ENCODE data around the gene TSPAN8. TPM values are rescaled to one million over a fixed set of nuclear protein-coding genes. Genes with fewer than 3 reads are reported as not detected.

Gene TSPAN8
- polyA plus RNA-seq, 1 experiment = not detected

DNA sequence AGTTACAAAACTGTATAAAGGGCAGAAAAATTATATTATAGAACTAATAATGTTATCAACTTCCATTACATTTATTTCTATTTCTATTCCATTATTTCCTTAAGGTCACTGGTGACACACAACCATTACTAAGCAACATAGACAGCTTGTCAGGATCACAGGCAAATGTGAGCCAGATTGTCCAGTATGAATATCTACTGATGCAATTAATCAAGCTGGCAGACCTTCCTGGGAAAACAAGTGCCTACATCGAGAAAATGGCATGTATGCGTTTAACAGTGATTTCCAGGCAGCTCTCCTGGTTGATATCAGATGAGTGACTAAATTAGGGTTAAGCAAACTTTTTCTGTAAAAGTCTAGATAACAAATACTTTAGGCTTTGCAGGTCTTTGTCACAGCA lies 36.9 kb upstream of the TSPAN8 start:
- no peak for DNase-seq (ENCODE audit: low read depth, low spot score)
- no peaks in the 10 kb centered on the region for H3K27me3 ChIP-seq (ENCODE audit: control insufficient read depth, insufficient read depth, low read length)
- H3K27ac ChIP-seq (ENCODE audit: low read depth, low read length) = no peak overlapping the region
- TF ChIP-seq, protein P1, sequence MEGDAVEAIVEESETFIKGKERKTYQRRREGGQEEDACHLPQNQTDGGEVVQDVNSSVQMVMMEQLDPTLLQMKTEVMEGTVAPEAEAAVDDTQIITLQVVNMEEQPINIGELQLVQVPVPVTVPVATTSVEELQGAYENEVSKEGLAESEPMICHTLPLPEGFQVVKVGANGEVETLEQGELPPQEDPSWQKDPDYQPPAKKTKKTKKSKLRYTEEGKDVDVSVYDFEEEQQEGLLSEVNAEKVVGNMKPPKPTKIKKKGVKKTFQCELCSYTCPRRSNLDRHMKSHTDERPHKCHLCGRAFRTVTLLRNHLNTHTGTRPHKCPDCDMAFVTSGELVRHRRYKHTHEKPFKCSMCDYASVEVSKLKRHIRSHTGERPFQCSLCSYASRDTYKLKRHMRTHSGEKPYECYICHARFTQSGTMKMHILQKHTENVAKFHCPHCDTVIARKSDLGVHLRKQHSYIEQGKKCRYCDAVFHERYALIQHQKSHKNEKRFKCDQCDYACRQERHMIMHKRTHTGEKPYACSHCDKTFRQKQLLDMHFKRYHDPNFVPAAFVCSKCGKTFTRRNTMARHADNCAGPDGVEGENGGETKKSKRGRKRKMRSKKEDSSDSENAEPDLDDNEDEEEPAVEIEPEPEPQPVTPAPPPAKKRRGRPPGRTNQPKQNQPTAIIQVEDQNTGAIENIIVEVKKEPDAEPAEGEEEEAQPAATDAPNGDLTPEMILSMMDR (IDR thresholded peaks at IDR 0.05; ENCODE audit: low read depth, low read length) = no peak
- H3K4me3 ChIP-seq (ENCODE audit: low read depth, low read length) = no peak overlapping the region
- ChIA-PET POLR2A (no interaction called here), CTCF (interaction anchor here (0.7 kb wide), 1 partner anchor 555 kb away, joined by 3 read pairs; no protein-coding TSS in a partner anchor)
- H3K9me3 ChIP-seq (ENCODE audit: control insufficient read depth, insufficient read depth, low read length) = no peaks in the 10 kb centered on the region

DNA sequence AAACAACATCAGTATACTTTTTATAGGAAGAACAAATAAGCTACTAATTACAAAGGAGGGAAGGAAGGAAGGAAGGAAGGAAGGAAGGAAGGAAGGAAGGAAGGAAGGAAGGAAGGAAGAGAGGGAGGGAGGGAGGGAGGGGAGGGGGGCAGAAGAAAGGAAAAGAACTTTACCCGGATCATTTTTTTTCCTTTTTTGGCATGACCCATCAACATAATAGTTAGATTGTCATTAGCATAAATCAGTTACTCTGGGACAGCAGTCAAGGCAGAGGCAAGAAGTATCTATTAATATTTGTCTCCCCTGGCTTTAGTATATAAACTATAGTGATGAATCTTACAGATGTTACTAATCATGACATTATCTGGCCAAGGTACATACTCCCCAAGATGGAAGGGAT lies 35.2 kb upstream of the TSPAN8 start:
- Histone ChIP-seq H3K27me3 (ENCODE audit: control insufficient read depth, insufficient read depth, low read length) (no peaks in the 10 kb centered on the region), H3K4me3 (ENCODE audit: low read depth, low read length) (no peak overlapping the region), H3K9me3 (ENCODE audit: control insufficient read depth, insufficient read depth, low read length) (no peaks in the 10 kb centered on the region), H3K27ac (ENCODE audit: low read depth, low read length) (no peak overlapping the region)
- no peak for DNase-seq (ENCODE audit: low read depth, low spot score)
- ChIA-PET POLR2A (no interaction called here), CTCF (no interaction called here)
- TF ChIP-seq, protein P1 (IDR thresholded peaks at IDR 0.05; ENCODE audit: low read depth, low read length) = no peak

DNA sequence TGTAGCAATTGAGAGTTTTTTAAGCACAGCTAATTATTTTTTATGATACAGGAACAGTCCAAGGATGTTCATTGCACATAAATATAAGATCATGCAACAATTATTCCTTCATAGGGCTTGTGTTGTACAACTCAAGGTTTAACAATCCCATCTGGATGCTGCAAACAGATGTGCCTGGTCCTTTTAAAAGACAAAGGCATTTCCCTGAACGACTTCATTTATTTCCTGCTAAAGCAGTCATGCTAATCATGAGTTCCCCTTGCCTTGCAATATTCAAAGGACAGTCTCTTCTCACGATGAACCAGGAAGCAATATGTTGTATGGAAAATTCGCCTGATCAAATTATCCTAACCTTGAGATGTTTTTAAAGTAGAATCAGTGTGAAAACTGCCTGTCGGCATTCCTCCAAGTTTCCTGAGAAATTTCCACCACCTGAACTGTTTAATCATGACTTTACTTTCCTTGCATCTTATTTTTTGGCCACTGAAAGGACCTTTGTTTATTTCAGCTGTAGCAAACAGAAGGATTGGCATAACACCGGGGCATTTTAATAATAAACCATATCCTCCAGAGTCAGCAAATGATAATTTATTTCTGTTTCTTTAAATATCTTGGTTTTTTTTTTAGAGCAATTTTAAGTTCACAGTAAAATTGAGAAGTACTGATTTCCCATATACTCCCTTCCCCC lies 33.9 kb upstream of the TSPAN8 start:
- no peaks in the 10 kb centered on the region for H3K9me3 ChIP-seq (ENCODE audit: control insufficient read depth, insufficient read depth, low read length)
- no peak overlapping the region for H3K4me3 ChIP-seq (ENCODE audit: low read depth, low read length)
- no peaks in the 10 kb centered on the region for H3K27me3 ChIP-seq (ENCODE audit: control insufficient read depth, insufficient read depth, low read length)
- no peak overlapping the region for H3K27ac ChIP-seq (ENCODE audit: low read depth, low read length)
- POLR2A ChIA-PET = no interaction called here
- TF ChIP-seq, protein P1 (IDR thresholded peaks at IDR 0.05; ENCODE audit: low read depth, low read length) = no peak
- DNase-seq (ENCODE audit: low read depth, low spot score) = no peak
- CTCF ChIA-PET = no interaction called here

DNA sequence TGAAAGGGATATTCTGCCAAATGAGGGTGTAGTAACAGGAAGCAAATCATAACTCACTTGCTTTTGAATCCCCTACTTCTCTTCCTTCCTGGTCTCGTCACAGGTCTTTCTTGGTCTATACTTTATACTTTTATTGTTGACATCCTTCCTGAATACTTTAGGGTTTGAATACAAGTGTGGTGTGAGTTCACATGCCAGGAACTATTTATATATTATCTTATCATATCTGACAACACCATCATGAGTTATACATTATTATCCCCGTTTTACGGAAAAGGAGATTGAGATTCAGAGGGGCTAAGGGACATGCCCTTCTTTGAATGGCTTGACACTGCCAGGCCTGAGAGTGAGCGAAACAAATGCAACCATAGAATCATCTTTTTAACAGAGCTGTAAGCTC lies 33.0 kb upstream of the TSPAN8 start:
- H3K27me3 ChIP-seq (ENCODE audit: control insufficient read depth, insufficient read depth, low read length) = no peaks in the 10 kb centered on the region
- CTCF ChIA-PET = no interaction called here
- H3K27ac ChIP-seq (ENCODE audit: low read depth, low read length) = no peak overlapping the region
- TF ChIP-seq, protein P1 (IDR thresholded peaks at IDR 0.05; ENCODE audit: low read depth, low read length) = no peak
- H3K4me3 ChIP-seq (ENCODE audit: low read depth, low read length) = no peak overlapping the region
- no peak for DNase-seq (ENCODE audit: low read depth, low spot score)
- POLR2A ChIA-PET = no interaction called here
- no peaks in the 10 kb centered on the region for H3K9me3 ChIP-seq (ENCODE audit: control insufficient read depth, insufficient read depth, low read length)

DNA sequence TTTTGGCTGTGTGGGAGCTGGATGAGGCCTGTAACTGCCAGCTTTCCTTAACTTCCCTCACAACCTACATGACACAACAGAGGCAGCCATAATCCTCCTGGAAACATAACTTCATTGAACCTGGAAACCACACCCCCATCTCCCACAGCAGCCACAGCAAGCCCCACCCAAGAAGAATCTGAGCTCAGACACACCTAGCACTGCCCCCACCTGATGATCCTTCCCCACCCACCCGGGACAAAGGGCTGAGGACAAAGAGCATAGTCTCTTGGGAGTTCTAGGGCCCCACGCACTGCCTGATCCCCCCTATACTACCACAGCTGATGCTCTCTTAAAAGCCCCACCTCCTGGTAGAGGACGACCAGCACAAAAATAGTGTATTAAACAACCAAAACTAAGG lies 29.6 kb upstream of the TSPAN8 start:
- Histone ChIP-seq H3K4me3 (ENCODE audit: low read depth, low read length) (no peak overlapping the region), H3K27me3 (ENCODE audit: control insufficient read depth, insufficient read depth, low read length) (no peaks in the 10 kb centered on the region), H3K9me3 (ENCODE audit: control insufficient read depth, insufficient read depth, low read length) (no peaks in the 10 kb centered on the region), H3K27ac (ENCODE audit: low read depth, low read length) (no peak overlapping the region)
- TF ChIP-seq, protein P1 (IDR thresholded peaks at IDR 0.05; ENCODE audit: low read depth, low read length) = no peak
- DNase-seq (ENCODE audit: low read depth, low spot score) = no peak
- CTCF ChIA-PET = no interaction called here
- POLR2A ChIA-PET = no interaction called here

Data from AG04450 (cell line).